ENCODE measurements around the gene PCLAF.
"Not testable (repeated sequence)": the region's sequence is repeated elsewhere in the genome, so short reads cannot be mapped to it uniquely, and the experiment has no call there.

PCLAF gene, protein sequence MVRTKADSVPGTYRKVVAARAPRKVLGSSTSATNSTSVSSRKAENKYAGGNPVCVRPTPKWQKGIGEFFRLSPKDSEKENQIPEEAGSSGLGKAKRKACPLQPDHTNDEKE

DNA sequence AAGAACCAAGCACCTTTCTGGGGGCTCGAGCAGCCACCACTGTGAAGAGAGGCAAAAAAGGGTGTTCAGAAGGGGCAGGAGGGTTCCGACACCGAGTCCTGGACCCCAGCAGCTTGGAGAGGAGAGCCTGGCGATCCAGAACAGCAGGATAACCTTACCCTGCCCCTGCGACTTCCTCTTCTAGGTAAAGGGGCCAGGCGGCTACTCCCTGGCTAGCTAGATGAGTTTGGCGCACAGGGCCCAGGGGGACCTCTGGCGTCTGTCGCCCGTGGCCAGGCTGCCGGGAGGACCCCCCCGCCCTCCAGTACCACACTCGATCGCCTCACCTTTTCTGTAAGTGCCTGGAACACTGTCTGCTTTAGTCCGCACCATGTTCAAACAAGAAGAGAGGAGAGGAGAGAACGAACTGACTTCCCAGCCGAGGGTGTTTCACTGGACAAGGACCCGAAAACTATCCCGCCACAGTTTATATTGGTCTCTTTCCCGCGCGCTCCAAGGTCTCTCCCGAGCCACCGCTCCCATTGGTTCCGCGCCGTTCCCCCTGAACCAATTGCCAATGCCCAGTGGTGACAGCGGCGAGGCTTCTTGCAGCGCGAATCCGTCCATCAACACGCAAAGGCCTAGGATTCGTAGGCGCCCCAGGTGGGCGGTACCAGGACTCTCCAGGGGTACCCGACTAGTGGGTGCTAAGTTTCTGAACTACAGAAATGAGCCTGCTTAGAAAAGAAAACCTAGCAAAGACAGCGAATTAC is at the start of gene PCLAF:
Gene PCLAF, minus strand, starts transcription at position 442 of the 752 bp plus-strand sequence. Its CDS starts 70 bp downstream, at position 372.
- peak; percentile 99 for DNase-seq

DNA sequence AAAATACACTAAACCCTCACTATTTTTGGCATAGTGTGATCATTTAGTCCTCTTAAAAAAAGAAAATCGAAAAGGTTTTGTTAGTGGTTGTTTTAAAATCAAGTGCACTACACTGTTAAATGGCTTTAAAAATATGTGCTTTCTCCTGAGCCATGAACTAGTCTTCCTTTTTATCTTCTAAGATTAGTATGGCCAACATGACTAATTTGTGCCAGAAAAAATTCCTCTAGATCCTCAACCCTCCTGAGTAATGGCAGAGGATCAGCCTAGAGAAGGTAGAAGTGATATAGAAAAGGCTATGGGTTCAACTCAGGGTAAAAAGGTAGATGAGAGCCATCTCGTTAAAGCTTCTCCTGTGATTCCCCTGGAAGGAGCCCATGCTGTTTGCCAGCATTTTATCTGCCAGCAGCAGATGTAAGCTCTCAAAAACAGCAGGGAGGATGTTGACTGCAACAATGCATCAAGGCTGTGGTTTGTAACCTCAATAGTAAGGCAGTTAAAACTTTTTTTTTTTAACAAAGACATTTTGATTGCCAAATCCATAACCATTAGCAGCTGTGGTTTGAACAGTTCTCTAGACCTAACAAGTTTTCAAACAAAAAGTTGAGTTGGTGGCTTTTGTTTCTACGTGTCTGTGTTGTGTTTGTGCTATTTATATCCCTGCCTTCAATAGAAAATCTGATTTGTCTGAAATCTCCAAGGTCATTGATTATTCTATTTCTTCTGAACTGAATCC is 48.9 kb upstream of the PCLAF start:
- DNase-seq, result no peak

DNA sequence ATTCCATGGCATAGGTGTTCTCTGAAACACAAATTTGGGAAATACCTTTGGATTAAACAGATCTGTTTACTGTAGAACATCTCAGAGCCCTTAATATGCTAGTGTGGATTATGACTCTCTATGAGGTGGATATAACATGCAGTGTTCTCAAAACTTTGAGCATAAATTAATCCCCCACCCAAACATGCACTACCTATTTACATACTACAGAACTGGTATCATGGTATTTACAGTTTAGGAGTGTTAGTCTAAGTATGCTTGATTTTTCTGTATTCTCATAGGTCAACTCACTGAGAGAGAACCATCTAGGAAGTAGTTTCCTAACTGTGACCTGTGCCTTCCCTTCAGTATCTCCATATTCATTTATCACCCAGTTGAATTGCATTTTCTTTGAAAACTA is 48.2 kb upstream of the PCLAF start:
- no peak for DNase-seq

DNA sequence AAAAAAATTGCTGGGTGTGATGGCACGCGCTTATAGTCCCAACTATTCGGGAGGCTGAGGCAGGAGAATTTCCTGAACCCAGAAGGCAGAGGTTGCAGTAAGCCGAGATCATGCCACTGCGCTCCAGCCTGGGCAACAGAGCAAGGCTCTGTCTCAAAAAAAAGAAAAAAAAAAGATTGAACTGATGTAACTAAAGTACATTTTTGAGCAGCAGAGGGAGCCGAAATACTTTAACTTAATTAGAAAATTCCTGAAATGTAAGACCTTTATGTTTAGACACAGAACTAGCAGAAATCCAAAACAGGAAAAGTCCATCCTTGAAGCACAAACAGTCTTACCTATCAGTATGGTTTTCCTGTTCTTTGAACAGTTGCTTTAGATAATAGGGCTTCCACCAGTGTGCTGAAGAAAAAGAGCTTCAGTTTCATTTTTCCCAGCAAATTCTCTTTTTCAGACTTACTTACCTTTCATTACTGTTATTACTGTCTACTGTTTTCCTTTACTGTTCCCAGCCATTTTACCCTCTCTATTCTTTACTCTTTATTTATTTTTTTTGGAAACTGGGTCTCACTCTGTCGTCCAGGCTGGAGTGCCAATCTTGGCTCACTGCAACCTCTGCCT is 45.7 kb upstream of the PCLAF start:
- no peak for DNase-seq

DNA sequence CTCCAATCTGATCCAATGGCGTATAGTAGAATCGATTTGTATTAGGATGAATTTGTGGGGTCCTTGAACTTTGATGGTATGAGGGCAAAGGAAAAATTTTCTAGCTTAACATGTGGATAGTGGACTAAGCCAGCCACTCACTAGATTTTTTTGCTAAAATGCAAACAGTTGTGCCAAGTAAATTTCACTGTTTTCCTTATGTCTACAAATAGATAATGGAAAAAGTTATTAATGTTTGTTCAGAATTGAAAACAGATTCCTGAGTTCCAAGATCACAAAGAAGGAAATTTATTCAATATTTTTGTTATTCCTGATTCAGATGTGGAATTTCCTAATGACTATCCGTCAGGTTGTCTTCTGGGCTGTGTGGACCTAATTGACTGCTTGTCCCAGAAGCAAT is 44.0 kb upstream of the PCLAF start:
- DNase-seq, result no peak

DNA sequence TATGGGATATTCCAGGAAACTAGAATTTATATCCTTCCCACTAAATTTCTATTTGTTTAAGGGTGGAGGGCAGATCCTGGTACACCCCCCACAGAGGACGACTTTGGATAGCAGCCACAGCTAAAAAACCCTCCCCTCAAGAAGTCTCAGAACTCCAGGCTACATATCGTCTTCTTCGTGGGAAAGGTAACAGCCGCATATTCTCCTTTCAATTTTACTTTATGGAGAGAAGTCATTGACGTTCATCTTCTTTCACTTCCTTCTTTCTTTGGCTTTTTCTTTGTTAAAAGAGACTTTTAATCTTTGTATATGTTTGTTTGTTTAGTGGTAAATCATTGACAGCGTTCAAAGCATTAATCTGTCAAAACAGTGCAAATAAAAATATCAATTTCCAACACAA is 42.7 kb upstream of the PCLAF start:
- DNase-seq, result no peak

DNA sequence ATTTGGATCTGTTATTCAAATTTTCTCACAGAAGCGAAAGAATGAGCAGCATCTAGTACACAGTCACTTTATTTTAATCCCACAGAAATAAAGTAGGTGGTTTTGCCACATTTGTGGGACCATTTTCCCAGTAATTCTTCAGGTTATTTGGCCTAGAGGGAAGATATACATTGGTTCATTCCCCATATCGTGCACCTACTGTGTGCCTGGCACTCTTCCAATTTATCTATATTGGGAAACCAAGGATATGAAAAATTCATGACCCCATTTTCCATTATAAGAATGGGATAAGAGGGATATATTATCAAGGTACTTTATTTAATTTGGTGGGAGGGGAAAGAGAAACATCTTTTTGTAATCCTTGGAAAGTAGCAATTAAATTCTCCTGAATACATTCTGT is 41.5 kb upstream of the PCLAF start:
- no peak for DNase-seq

DNA sequence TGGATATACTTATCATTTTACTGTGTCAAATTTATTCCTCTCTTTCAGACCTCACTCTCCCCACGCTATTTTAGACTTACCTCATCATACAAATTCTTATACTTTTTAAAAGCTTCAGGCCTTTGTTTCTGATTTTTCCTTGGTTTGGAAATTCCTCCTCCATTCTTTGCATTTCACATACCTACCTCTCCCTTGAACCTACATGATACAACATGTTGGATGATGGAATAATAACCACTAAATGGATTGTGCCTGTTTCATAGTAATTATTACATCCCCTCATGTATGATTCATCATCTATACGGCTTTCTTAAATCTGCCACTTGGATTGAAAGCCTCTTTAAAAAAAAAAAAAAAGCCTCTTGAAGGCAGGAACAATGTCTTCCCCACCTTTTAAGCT is 31.0 kb upstream of the PCLAF start:
- DNase-seq, result no peak

DNA sequence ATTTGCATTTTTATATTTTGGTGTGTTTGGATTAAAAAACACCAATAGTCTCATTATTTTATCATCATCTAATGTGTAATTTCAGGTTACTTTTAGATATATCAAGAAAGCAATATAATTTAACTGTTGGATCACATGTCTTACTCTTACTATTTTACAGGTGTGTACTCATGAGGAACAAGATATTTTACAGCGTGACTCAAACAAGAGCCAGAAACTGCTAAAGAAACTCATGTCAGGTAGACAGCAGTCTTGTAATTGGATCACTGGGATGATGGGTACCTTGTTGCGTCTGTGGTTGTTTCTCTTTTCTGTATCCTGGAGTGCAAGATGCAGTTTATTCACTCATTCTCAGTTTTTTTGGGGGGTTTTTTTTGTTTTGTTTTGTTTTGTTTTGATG is 19.3 kb upstream of the PCLAF start:
- DNase-seq, result no peak

DNA sequence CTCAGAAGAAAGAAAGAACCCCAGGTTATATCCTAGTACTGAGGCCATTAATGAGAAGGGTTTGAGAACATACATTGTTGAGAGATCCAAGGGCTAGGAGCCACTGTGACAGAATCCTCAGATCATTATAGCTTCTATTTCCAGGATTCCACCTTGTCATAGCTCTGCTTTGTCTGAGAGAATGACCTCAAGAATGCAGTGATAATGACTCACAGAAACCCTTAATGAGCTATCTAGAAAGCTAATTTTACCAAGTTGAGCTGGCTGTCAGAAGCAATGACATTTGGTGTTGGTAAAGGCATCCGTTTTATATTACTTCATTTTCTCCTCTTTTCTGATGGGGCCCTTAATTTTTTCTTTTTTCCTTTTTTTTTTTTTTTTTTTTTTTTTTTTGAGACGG is 17.3 kb upstream of the PCLAF start:
- no peak for DNase-seq

DNA sequence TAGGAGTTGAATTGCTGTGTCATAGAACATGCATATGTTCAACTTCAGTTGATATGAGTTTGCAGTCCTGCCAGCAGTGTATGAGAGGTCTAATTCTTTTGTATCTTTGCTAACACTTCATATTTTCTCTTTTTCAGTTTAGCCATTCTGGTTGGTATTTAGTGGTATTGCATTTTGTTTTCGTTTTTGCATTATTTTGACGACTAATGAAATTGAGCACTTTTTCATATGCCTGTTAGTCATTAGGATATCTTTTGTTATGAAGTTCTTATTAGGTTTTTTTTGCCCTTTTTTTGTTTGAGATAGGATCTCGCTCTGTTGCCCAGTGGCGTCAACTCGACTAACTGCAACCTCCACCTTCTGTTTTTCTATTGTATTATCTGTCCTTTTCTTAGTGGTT is 15.5 kb upstream of the PCLAF start:
- no peak for DNase-seq

DNA sequence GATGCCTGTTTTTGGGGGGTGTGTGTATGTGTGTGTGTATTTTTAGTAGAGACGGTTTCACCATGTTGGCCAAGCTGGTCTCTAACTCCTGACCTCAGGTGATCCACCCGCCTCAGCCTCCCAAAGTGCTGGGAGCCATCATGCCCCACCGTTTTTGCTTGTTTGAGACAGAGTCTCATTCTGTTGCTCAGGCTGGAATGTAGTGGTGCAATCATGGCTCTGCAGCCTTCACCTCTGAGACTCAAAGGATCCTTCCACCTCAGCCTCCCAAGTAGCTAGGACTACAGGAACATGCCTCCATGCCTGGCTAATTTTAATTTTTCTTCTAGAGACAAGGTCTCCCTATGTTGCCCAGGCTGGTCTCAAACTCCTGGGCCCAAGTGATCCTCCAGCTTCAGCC is 11.2 kb upstream of the PCLAF start:
- DNase-seq, result not testable (repeated sequence)

DNA sequence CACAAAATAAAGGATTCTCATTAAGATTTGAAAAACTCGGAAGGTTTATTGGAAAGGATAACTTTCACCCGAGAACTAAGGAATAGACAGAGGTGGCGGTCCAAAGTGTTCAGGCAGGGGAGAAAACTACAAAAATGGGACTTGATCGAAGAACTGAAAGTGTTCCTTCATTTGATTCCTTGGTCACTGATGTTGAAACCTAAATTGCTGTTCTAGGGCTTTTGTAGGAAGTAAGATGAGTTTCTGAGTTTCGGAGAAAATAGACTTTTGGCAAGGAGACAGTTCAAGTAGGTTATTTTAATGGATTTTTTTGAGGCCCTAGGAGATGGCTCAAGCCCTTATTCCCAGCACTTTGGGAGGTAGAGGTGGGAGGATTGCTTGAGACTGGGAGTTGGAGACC is 7.8 kb upstream of the PCLAF start:
- DNase-seq, result no peak

DNA sequence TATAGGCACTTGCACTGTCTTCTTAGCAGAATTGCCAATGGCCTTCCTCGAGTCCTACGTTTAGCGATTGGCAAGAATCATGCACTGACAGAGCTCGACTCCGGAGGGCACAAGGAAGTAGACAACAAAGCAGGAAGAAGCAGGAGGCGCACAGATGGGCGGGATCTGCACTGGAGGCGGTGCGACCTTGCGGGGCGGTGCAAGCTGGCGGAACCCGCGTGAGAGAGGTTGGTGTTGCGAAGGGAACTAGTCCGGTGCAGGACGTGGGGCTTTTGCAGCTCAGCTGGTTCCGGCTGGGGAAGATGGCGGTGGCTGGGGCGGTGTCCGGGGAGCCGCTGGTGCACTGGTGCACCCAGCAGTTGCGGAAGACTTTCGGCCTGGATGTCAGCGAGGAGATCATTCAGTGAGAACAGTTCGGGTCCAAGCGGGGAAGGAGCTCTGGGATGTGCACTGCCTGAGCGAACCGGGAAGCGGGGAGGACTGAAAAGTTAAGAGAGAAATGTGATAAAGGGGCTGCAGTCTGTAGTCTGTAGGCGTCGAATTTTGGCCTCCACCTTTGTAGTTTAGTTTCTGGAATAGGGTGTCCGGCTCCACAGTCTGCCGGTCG is 6.4 kb upstream of the PCLAF start, which contains the start of gene TRIP4:
Gene TRIP4, plus strand, starts transcription at position 275 of the 607 bp plus-strand sequence. Its CDS starts 28 bp downstream, at position 303.
- peak; percentile 97 to 98 for DNase-seq

DNA sequence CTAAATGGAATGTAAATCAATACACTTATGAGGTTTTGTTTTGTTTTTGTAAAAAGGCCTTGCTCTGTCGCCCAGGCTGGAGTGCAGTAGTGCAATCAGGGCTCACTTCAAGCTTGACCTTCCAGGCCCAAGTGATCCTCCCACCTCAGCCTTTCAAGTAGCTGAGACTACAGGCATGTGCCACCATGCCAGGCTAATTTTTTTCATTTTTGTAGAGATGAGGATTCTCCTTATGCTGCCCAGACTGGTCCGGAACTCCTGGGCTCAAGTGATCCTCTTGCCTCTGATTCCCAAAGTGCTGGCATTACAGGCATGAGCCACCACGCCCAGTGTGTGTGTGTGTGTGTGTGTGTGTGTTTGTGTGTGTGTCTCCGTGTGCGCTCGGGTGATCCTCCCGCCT is 5.0 kb upstream of the PCLAF start:
- DNase-seq, result no peak

DNA sequence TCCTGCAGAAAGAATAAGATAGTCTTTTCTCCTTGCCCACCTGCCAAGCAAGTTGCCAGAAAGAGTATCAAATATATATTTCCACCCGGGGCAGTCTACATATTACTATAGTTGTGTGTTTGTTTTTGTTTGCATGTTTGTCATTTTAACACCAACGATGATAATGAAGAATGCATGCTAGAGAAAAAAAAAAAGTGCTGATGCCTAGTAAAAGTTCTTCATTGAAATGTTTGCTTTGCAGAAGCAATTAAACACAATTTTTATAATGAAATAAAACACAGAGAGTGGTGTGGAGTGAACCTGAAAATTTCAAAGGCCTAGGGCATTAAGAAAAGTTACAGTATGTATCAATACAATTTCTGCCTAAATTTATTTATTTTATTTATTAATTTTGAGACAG is 2.5 kb upstream of the PCLAF start:
- DNase-seq, result no peak

DNA sequence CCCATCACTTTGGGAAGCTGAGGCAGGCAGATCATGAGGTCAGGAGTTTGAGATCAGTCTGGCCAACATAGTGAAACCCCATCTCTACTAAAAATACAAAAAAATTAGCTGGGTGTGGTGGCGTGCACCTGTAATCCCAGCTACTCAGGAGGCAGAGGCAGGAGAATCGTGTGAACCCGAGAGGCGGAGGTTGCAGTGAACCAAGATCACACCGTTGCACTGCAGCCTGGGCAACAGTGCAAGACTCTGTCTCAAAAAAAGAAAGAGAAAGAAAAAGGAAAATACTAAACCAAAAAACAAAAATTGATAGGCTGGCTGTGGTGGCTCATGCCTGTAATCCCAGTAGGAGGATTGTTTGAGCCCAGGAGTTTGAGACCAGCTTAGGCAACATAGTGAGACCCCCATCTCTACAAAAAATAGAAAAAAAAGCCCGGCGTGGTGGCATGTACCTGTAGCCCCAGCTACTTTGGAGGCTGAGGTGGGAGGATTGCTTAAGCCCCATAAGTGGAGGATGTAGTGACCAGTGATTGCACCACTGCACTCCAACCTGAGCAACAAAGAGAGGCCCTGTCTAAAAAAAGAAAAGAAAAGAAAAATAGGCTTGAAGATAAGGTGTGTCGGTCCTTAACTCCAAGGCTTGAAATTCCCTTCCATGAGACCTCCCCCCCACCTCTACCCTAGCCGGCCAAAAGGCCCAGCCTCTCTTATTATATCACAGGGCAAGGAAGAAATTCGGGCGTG is 941 bp downstream of the PCLAF start:
- not testable (repeated sequence) for DNase-seq

DNA sequence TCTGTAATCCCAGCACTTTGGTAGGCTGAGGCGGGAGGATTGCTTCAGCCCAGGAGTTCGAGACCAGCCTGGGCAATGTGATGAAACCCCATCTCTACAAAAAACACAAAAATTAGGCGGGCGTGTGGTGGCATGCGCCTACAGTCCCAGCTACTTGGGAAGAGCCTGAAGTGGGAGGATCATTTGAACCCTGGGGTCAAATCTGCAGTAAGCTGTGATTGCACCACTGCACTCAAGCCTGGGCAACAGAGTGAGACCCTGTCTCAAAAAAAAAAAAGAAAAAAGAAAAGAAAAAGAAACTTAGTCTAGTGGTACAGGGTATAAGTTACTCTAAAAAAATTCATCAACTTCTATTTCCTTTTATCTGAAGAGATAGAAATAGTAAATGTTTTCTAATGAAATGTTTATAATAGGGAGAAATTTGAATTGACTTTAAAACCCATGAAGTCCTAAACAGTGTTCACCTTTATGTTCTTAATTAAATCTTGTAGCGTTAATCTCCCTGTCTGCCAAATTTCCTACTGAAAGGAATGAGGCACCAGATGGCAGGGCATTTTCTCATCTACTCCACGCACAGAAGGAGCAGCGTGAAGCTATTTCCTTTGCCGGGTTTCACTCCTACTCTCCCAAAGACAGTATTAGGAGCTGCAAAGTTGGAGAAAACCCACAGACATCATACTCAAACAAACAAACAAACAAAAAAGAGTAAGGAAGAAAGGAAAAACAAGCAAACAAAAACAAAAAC is 1.9 kb downstream of the PCLAF start:
- no peak for DNase-seq

DNA sequence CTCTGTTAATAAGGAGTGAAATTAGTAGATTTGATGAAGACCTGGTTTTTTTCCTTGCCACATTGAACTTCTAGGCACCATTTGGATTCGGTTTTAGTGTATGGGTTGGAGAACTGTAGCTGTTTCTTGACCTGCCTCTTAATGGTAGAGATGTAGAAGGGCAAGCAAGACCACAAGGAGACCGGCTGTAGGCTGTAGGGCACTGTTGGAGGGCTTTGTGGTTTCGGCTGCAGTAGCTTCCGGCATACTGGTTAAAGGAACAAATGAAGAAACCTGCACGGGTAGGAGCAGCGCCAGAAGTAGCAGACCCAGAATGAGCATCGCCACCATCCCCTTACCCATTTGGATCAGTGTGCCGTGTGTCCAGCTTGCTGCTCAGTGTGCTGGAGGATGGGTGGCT is 7.9 kb downstream of the PCLAF start:
- DNase-seq, result no peak

DNA sequence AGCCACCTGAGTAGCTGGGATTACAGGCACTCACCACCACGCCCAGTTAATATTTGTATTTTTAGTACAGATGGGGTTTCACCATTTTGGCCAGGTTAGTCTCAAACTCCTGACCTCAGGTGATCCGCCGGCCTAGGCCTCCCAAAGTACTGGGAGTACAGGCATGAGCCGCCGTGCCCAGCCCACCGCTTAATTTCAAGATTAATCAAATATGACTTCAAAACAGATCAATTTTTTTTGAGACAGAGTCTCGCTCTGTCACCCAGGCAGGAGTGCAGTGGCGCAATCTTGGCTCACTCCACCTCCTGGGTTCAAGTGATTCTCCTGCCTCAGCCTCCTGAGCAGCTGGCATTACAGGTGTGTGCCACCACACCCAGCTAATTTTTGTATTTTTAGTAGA is 9.9 kb downstream of the PCLAF start:
- not testable (repeated sequence) for DNase-seq

DNA sequence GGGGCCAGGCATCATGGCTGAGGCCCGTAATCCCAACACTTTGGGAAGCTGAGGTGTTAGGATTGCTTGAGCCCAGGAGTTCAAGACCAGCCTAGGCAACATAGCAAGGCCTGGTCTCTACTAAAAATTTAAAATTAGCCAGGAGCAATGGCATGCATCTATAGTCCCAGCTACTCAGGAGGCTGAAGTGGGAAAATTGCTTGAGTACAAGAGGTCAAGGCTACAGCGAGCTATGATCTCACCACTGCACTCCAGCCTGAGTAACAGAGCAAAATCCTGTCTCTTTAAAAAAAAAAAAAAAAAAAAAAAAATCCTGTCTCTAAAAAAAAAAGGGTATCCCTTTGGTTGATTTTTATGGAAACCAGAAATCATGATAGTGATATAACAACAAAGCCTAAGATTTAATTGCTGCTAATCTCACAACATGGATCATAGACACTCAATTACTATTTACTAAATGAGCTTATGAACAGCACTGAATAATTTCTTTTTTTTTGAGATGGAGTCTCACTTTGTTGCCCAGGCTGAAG is 12.1 kb downstream of the PCLAF start:
- DNase-seq, result no peak

DNA sequence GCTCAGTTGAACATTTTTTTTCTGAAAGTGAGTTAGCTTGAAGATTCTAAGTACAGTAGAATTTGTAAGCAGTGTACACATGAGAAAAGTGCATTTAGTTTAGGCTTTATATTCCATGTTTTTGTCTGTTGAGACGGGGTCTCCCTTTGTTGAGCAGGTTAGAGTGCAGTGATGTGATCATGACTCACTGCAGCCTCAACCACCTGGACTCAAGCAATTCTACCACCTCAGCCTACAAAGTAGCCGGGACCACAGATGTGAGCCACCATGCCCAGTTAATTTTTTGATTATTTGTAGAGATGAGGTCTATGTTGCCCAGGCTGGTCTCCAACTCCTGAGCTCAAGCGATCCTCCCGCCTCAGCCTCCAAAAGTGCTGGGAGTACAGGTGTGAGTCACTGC is 20.0 kb downstream of the PCLAF start:
- DNase-seq, result no peak

All from SHP77 (cell line).